GM18861 (cell line): ENCODE measurements around the gene FYB1.

Source experiments
- ATAC-seq: cut with Tn5 transposase; IDR thresholded peaks from one replicate; pipeline ENCODE4 v1.9.1; 2021; ENCODE audit not compliant: unreplicated experiment

FYB1 gene

GRCh38 chr5:39131210-39132127 lies 87.9 kb downstream of the FYB1 start:
- no peak for ATAC-seq

GRCh38 chr5:39130716-39131115 lies 88.6 kb downstream of the FYB1 start:
- no peak for ATAC-seq

DNA sequence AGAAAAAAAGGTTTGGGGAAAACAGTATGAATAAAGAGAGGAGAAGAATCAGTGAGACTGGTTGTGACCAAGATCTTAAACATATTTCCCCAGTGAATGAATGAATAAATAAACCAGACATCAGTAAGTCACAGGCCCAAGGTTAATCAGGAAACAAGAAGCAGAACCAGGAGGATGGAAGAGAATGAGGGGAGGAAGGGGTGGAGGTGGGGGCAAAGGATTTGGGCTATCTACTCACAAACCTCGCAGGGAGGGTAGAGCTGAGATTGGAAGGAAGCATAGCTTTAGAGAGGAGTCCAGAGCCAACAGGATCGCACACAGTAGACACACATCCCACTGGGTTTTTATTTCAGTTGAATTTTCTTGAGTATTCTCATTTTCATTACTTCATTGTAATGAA lies 97.4 kb downstream of the FYB1 start:
- ATAC-seq = no peak

- no peak for ATAC-seq
These were observed 98.0 kb downstream of the FYB1 start for GRCh38 chr5:39121315-39121714.

DNA sequence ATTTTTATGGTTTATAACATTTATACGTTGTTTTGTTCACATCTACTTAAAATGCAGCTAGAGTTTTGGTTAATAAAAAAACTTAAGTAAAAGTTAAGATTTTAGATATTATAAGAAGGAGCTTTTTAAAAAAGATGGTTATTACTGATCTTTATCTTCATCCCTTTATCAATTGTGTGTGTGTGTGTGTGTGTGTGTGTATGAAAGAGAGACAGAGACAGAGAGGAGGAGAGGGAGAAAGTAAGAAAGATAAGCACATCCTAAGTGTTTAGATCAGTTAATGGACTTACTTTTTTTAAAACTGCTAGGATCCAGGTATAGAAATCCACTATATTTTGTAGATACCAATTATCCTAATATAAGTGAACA lies 99.3 kb downstream of the FYB1 start:
- no peak for ATAC-seq

- ATAC-seq = no peak
These were observed 99.8 kb downstream of the FYB1 start for GRCh38 chr5:39119404-39120051.

DNA sequence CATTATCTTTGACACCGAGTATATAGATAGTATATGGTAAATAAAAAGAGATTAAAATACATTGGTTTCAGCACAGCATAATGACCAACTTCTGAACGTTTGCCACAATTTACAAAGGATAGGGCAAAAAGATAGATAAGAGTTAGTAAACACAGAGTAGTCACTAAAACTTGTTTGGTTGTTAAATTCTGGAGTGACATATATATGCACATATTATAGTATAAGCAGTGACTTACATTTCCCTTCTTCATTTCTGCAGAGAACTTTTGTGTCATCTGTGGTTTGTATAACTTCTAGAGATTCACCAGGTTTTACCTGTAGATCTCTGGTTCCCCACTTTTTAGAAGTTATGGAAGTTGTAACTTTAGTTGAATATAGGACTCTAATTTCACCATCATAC lies 100.7 kb downstream of the FYB1 start:
- ATAC-seq = no peak

- ATAC-seq = no peak
These were observed 102.0 kb downstream of the FYB1 start for GRCh38 chr5:39117401-39117800.

DNA sequence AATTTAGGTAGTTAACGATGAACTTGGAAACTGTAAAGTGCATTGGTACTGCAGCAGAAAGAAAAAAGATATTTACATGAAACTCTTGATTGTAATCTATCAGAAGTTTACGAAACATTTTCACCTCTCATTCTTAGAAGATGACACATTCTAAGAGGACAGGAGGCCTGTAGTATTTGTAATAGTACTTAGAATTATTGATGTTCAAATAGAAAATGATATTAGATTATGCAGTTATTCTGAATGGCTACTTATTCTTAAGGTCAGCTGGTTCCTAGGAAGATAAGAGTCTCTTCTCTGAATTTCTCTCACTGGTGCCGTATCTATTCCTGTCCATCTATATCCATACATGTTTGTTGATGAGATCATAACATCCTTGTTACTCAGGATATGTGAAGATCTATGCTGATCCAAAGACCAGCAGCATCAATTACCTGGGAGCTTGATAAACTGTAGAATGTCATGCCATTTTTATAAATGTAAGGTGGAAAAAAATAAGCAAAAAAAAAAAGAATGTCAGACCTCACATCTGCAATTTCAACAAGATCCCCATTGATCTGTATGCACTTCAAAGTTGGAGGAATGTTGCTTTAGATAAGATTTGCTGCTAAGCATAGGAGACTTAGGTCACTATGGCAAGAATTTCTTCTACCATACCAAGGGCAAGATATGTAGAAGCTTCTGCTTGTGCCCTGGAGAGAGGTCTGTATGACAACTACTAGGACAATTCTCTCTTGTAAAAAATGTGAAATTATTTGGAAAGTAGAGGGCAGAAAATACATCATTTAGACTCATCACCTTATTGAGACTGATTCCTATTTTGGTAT lies 102.8 kb downstream of the FYB1 start:
- ATAC-seq = no peak

GRCh38 chr5:39115644-39116343 lies 103.6 kb downstream of the FYB1 start:
- no peak for ATAC-seq

- ATAC-seq = no peak
These were observed 105.2 kb downstream of the FYB1 start for GRCh38 chr5:39114155-39114554.

DNA sequence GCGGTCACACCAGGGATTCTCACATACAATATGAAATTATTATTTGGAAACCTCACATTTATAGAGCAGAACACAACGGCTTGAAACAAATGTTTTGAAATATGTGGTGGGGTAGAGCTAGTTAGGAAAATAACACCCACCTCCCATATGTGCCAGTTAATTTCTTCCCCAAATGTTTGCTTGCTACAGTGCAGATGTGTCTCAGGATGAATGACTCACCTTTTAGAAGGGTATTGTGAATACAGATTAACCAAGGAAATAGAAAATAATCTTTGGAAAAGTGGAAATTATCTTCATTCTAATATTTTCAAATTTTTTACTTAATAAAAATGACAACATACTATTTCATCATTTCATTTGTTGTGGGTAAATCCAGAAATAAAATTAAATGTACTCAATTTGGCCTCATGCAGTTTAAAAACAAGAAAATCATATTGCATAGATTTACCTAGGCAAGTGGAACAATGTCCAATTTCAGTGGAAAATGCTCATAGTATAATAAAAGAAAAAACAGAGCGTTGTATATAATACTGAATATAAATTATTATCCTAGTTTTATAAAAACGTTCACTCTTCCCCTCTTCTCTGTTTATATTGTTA lies 105.9 kb downstream of the FYB1 start:
- ATAC-seq = no peak

DNA sequence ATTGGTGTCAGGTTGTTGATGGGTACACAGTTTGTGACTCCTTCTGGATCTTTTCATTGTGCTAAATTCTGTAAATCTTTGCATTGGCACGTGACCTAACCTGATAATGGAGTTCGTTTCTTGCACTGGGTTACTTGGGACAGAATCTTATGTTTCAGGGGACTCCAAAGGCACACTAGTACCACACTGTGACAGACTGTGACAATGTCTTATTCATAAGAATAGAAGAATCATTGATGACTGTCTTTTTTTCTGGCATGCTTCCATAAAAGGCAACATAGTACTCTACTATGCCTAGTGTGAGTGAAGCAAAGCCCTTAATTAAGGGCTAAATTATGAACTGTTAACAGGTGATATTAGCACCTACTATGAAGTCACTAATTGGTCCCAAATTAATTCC lies 109.8 kb downstream of the FYB1 start:
- no peak for ATAC-seq

DNA sequence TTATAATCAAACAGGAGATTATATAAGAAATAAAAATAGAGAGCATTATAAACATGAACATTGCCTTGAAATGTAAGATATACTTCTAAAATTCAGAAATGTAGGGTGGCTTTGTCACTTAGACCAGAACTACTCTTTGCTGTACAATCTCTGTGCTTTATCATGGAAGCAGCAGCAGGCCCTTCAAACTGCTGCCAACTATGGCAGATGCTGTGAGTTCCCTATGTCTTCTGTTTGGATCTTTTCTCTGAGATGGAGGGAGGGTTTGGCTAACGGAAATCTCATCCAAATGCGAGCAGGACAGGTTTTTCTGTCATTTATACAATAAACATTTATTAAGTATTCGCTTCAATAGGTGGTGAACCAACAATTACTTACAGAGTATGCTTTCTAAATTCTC lies 110.4 kb downstream of the FYB1 start:
- no peak for ATAC-seq

- ATAC-seq = no peak
These were observed 112.0 kb downstream of the FYB1 start for GRCh38 chr5:39107350-39107749.

- ATAC-seq = no peak
These were observed 113.0 kb downstream of the FYB1 start for GRCh38 chr5:39106322-39106721.

DNA sequence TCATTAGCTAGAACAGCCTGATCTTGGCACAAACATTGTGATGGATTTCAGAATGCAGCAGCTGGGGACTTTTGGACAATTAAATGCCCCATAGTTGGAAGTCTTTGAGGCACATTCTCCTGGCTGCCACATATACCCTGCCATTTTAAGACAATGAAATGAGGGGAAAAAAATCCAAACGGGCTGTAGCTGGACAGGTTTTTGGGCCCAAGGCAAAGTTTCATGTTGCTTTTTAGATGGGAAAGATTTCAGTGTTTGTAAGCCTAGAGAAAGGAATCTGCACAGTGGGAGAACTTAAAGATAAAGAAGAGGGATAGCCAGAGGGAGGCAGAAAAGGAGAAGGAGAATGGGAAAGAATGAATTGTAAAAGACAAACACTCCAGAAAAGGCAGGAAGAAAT lies 115.1 kb downstream of the FYB1 start:
- ATAC-seq = no peak

DNA sequence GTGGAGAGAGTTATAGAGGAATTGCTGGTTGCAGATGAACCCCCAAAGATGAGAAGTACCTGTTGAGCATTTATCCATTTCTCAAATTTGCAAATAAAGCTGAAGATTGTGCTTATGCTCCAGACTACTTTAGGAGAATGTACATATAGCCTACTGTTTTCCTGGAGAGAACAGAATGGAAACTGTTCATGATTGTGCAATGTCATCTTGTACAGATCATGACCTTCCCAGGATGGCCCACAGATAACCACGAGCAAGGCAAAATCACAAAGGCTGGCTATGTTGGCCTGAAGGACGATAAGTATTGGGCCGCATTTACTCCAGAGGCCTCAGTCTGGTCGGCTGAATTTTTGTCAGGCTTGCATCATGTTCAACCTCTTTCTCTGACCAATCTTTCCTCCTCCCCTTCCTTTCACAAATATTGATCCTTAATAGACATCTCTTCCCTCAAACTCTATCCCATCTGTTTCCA lies 116.6 kb downstream of the FYB1 start:
- ATAC-seq = no peak

DNA sequence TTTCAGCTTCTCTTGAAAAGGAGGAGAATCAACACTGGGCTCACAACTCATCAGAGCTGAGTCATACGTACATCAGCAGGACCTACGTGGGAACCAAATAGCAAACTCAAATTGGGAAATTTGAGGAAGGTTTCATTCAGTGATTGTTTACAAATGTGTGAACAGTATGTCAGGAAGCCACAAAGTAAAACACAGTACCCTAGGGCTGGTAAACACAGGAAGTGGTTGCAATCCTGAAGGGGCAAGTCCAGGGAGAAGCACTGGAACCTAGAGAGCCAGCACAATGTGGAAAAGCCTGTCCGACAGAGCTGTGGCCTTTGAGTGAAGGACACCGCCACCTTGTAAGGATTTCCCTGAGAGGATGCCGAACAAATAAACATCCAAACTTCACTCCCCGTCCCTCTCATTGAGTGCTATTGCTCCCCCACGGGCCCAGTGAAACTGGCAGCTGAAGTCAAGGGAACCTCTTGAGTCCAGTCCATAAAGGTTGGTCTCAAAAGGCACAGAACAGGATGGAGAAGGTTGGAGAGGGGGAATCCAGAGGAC lies 118.4 kb downstream of the FYB1 start:
- ATAC-seq = no peak

DNA sequence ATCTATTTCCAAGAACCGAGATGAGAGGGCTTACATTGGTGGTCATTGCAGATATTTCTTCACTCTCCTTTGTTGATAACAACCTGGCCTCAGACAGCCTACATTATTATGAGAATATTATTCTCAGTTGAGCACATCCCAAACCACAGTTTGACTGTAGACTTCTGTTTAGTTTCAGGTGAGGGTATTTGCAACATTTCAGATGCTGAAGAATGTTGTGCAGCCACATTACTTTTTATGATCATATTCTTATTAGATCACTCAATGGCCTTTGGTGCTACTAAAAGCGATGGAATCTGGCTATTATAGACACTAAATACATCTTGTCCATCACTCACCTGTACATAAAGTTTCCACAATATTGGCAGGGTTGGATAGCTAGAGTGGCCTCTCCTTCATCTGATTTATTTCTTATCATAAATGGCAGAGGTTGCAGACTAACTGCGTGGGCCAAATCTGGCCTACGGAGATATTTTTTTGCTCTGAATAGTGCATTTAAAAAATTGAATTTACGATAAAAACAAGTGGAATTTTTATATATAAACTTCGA lies 119.0 kb downstream of the FYB1 start:
- ATAC-seq = no peak
